MM.1S (cell line): ENCODE data around the gene PTPRD.

Experiments
- DNase-seq: peaks from one replicate; pipeline ENCODE4 v3.0.0-alpha.2; 2015
- H2AFZ ChIP-seq: fragments of 300-600 bp; sonication (generic); 2 replicates; pipeline ENCODE4 v1.6.0; 2016; ENCODE audit warnings: antibody characterized with exemption, low read length
- H3F3A ChIP-seq: fragments of 300-600 bp; sonication (generic); 2 replicates; pipeline ENCODE4 v1.6.1; 2016; ENCODE audit warnings: mild to moderate bottlenecking, antibody characterized with exemption, low read length, moderate library complexity, mixed read lengths; ENCODE audit not compliant: insufficient read depth
- H3K27ac ChIP-seq: fragments of 300-600 bp; sonication (generic); 2 replicates; pipeline ENCODE4 v1.5.1; 2016; ENCODE audit warnings: mild to moderate bottlenecking, low read length
- H3K27me3 ChIP-seq: fragments of 300-600 bp; sonication (generic); replicated peaks from 2 replicates; pipeline ENCODE4 v1.6.0; 2016; ENCODE audit warnings: low read length; ENCODE audit not compliant: insufficient read depth
- H3K36me3 ChIP-seq: fragments of 300-600 bp; sonication (generic); replicated peaks from 2 replicates; pipeline ENCODE4 v1.6.1; 2016; ENCODE audit warnings: mild to moderate bottlenecking, low read length, mixed read lengths; ENCODE audit not compliant: insufficient read depth
- H3K4me1 ChIP-seq: fragments of 300-600 bp; sonication (generic); 2 replicates; pipeline ENCODE4 v1.6.1; 2016; ENCODE audit warnings: low read length, mixed read lengths
- H3K4me2 ChIP-seq: fragments of 300-600 bp; sonication (generic); 2 replicates; pipeline ENCODE4 v1.6.0; 2016; ENCODE audit warnings: low read depth, low read length
- H3K4me3 ChIP-seq: fragments of 300-600 bp; sonication (generic); 2 replicates; pipeline ENCODE4 v1.5.1; 2016; ENCODE audit warnings: low read length, mixed read lengths
- H3K79me2 ChIP-seq: fragments of 300-600 bp; sonication (generic); 2 replicates; pipeline ENCODE4 v1.6.1; 2016; ENCODE audit warnings: mixed run types, low read length, mixed read lengths
- H3K9ac ChIP-seq: fragments of 300-600 bp; sonication (generic); 2 replicates; pipeline ENCODE4 v1.6.1; 2016; ENCODE audit warnings: low read length, mixed read lengths
- H3K9me2 ChIP-seq: fragments of 300-600 bp; sonication (generic); replicated peaks from 2 replicates; pipeline ENCODE4 v1.6.1; 2016; ENCODE audit warnings: mild to moderate bottlenecking, low read length, mixed read lengths; ENCODE audit not compliant: insufficient read depth
- H3K9me3 ChIP-seq: fragments of 300-600 bp; sonication (generic); replicated peaks from 2 replicates; pipeline ENCODE4 v1.6.1; 2016; ENCODE audit warnings: mild to moderate bottlenecking, low read length, mixed read lengths; ENCODE audit not compliant: insufficient read depth
- H4K20me1 ChIP-seq: fragments of 300-600 bp; sonication (generic); 2 replicates; pipeline ENCODE4 v1.6.1; 2016; ENCODE audit warnings: mild to moderate bottlenecking, low read length, moderate library complexity, mixed read lengths; ENCODE audit not compliant: insufficient read depth
- CTCF ChIP-seq: fragments of 300-600 bp; sonication (generic); IDR thresholded peaks from 2 replicates; pipeline ENCODE4 v1.5.1; 2016; ENCODE audit warnings: antibody characterized with exemption, low read length, mixed read lengths
- EZH2 ChIP-seq: fragments of 300-600 bp; sonication (generic); optimal IDR thresholded peaks from 2 replicates; pipeline ENCODE3; 2017; ENCODE audit warnings: low read depth, mild to moderate bottlenecking, antibody characterized with exemption, low read length, mixed read lengths
- EZH2phosphoT487 ChIP-seq: fragments of 300-600 bp; sonication (generic); IDR thresholded peaks from 2 replicates; pipeline ENCODE4 v1.6.1; 2018; ENCODE audit warnings: antibody characterized with exemption, low read length

PTPRD gene

GRCh38 chr9:9186086-9186485 is 1426.7 kb downstream of the PTPRD start:
- H2AFZ ChIP-seq = no peak overlapping the region
- no peaks in the 10 kb centered on the region for H3K9me2 ChIP-seq
- no peak overlapping the region for H3K4me2 ChIP-seq
- no peaks in the 10 kb centered on the region for H3K27me3 ChIP-seq
- TF ChIP-seq CTCF (no peak), EZH2 (no peak), EZH2phosphoT487 (no peak)
- no peaks in the 10 kb centered on the region for H4K20me1 ChIP-seq
- H3K27ac ChIP-seq = no peak overlapping the region
- no peaks in the 10 kb centered on the region for H3F3A ChIP-seq
- H3K36me3 ChIP-seq = no peaks in the 10 kb centered on the region
- H3K4me1 ChIP-seq = no peaks in the 10 kb centered on the region
- no peaks in the 10 kb centered on the region for H3K79me2 ChIP-seq
- no peak overlapping the region for H3K9ac ChIP-seq
- DNase-seq = no peak
- H3K9me3 ChIP-seq = no peaks in the 10 kb centered on the region
- no peak overlapping the region for H3K4me3 ChIP-seq

GRCh38 chr9:9182431-9182830 is 1430.4 kb downstream of the PTPRD start:
- no peak overlapping the region for H3K27ac ChIP-seq
- no peaks in the 10 kb centered on the region for H3K27me3 ChIP-seq
- H3K4me2 ChIP-seq = no peak overlapping the region
- H3K4me3 ChIP-seq = no peak overlapping the region
- TF ChIP-seq EZH2 (no peak), CTCF (no peak), EZH2phosphoT487 (no peak)
- H3K4me1 ChIP-seq = no peaks in the 10 kb centered on the region
- no peak overlapping the region for H3K9ac ChIP-seq
- no peaks in the 10 kb centered on the region for H3K9me2 ChIP-seq
- DNase-seq = no peak
- H4K20me1 ChIP-seq = no peaks in the 10 kb centered on the region
- no peaks in the 10 kb centered on the region for H3K79me2 ChIP-seq
- no peak overlapping the region for H2AFZ ChIP-seq
- H3K36me3 ChIP-seq = no peaks in the 10 kb centered on the region
- no peaks in the 10 kb centered on the region for H3F3A ChIP-seq
- no peaks in the 10 kb centered on the region for H3K9me3 ChIP-seq

- Histone ChIP-seq H3K27me3 (no peaks in the 10 kb centered on the region), H3K4me2 (no peak overlapping the region), H4K20me1 (no peaks in the 10 kb centered on the region), H2AFZ (no peak overlapping the region), H3K36me3 (no peaks in the 10 kb centered on the region), H3K4me1 (no peaks in the 10 kb centered on the region), H3K9ac (no peak overlapping the region), H3K9me2 (no peaks in the 10 kb centered on the region), H3F3A (no peaks in the 10 kb centered on the region), H3K79me2 (no peaks in the 10 kb centered on the region), H3K4me3 (no peak overlapping the region), H3K9me3 (no peaks in the 10 kb centered on the region), H3K27ac (no peak overlapping the region)
- TF ChIP-seq EZH2phosphoT487 = no peak
- no peak for TF ChIP-seq CTCF
- no peak for TF ChIP-seq EZH2
- no peak for DNase-seq
Measured at GRCh38 chr9:9177081-9177480, 1435.7 kb downstream of the PTPRD start.
